ENCODE measurements around the gene JMJD1C. TPM values are rescaled to one million over a fixed set of nuclear protein-coding genes. Genes with fewer than 3 reads are reported as not detected.

Gene JMJD1C
- total and polyA plus RNA-seq, 3 donors from 2014 or later: 29.7 to 111 (median 94.6) TPM

- intact Hi-C loops (cut with DNase I; ENCODE audit: low total_unique reads): no loop called here
- no peaks in the 10 kb centered on the region for H3K27me3 ChIP-seq
- WGBS, 2 donors: 16 to 19% methylated on average over 6 of the region's 6 CpGs
Observed at GRCh38 chr10:63267414-63268148, 198.2 kb downstream of the JMJD1C start.

GRCh38 chr10:63266391-63267316 lies 199.1 kb downstream of the JMJD1C start:
- DNase-seq: no peak
- WGBS, 2 donors: 21 to 34% methylated on average over 6 of the region's 6 CpGs
- peaks cover 24% of the 10 kb centered on the region for H3K4me1 ChIP-seq
- peak overlapping the region; percentile 78 to 89 for H3K27ac ChIP-seq
- H3K9me3 ChIP-seq: no peaks in the 10 kb centered on the region
- no peaks in the 10 kb centered on the region for H3K36me3 ChIP-seq (ENCODE audit: low read depth, missing control alignments)
- peak overlapping the region; percentile 43 to 56 for H3K4me3 ChIP-seq
- intact Hi-C loops (cut with DNase I; ENCODE audit: low total_unique reads): no loop called here
- TF ChIP-seq POLR2A (IDR thresholded peaks at IDR 0.05): no peak
- TF ChIP-seq CTCF (IDR thresholded peaks at IDR 0.05): no peak
- no peaks in the 10 kb centered on the region for H3K27me3 ChIP-seq

More at GRCh38 chr10:63267414-63268148, 198.2 kb downstream of the JMJD1C start:
- no peak for TF ChIP-seq CTCF (IDR thresholded peaks at IDR 0.05)
- peak overlapping the region; percentile 78 to 89 for H3K27ac ChIP-seq
- peak; percentile 53 for DNase-seq
- peaks cover 20% of the 10 kb centered on the region for H3K4me1 ChIP-seq
- H3K9me3 ChIP-seq: no peaks in the 10 kb centered on the region
- H3K4me3 ChIP-seq: peak overlapping the region; percentile 43 to 56
- H3K36me3 ChIP-seq (ENCODE audit: low read depth, missing control alignments): no peaks in the 10 kb centered on the region

GRCh38 chr10:63265683-63266235 lies 200.0 kb downstream of the JMJD1C start:
- DNase-seq: no peak
- Histone ChIP-seq H3K36me3 (ENCODE audit: low read depth, missing control alignments) (no peaks in the 10 kb centered on the region), H3K27ac (peak overlapping the region; percentile 78 to 89), H3K4me3 (peak overlapping the region; percentile 6 to 56), H3K27me3 (no peaks in the 10 kb centered on the region), H3K4me1 (peaks cover 24% of the 10 kb centered on the region), H3K9me3 (no peaks in the 10 kb centered on the region)
- TF ChIP-seq CTCF (IDR thresholded peaks at IDR 0.05) (no peak), POLR2A (IDR thresholded peaks at IDR 0.05) (no peak)
- intact Hi-C loops (cut with DNase I; ENCODE audit: low total_unique reads): no loop called here
- WGBS, 2 donors: 22 to 28% methylated on average over 2 of the region's 2 CpGs

GRCh38 chr10:63265222-63265617 lies 200.6 kb downstream of the JMJD1C start:
- no peak for TF ChIP-seq POLR2A (IDR thresholded peaks at IDR 0.05)
- TF ChIP-seq CTCF (IDR thresholded peaks at IDR 0.05): no peak
- Histone ChIP-seq H3K9me3 (no peaks in the 10 kb centered on the region), H3K27ac (peak overlapping the region; percentile 78 to 89), H3K27me3 (no peaks in the 10 kb centered on the region), H3K36me3 (ENCODE audit: low read depth, missing control alignments) (no peaks in the 10 kb centered on the region), H3K4me1 (peaks cover 24% of the 10 kb centered on the region), H3K4me3 (peak overlapping the region; percentile 6 to 27)
- peak; percentile 62 for DNase-seq
- 14 to 26% methylated on average over 5 of the region's 5 CpGs for WGBS, 2 donors
- intact Hi-C loops (cut with DNase I; ENCODE audit: low total_unique reads): no loop called here
